Heart left ventricle (tissue), 16 donors: ENCODE results near the gene PDE9A. TPM values are rescaled to one million over a fixed set of nuclear protein-coding genes. Genes with fewer than 3 reads are reported as not detected.

Experiments used
- ATAC-seq, 4 donors: fragments of 200-7000 bp; cut with Tn5 transposase; one replicate each; pipeline ENCODE4 v1.9.1; 2020 to 2022; ENCODE audit warnings: moderate library complexity in 4 of 4, mild to moderate bottlenecking in 3 of 4, moderate number of reproducible peaks in 1 of 4
- DNase-seq, 5 donors: peaks; one replicate each; pipeline ENCODE4 v3.0.0-alpha.2; 2020
- H3K27ac ChIP-seq, 12 donors: fragments of 200-600 bp; sonication (generic) in 4 of 12; one replicate each; pipeline versions ENCODE4 v1.5.0 to v1.8.0; 2016 to 2022; ENCODE audit warnings: mild to moderate bottlenecking in 2 of 12
- H3K27me3 ChIP-seq, 9 donors: fragments of 200-600 bp; sonication (generic) in 2 of 9; one replicate each; pipeline versions ENCODE4 v1.5.1 to v1.8.0; 2016 to 2022; ENCODE audit warnings: mild to moderate bottlenecking in 3 of 9
- H3K36me3 ChIP-seq, 9 donors: fragments of 200-600 bp; sonication (generic) in 2 of 9; one replicate each; pipeline versions ENCODE4 v1.5.0 to v1.8.0; 2018 to 2022; ENCODE audit warnings: mild to moderate bottlenecking in 2 of 9
- H3K4me1 ChIP-seq, 12 donors: fragments of 200-600 bp; sonication (generic) in 4 of 12; one replicate each; pipeline versions ENCODE4 v1.5.0 to v1.8.0; 2016 to 2022; ENCODE audit warnings: mild to moderate bottlenecking in 3 of 12
- H3K4me3 ChIP-seq, 12 donors: fragments of 200-600 bp; sonication (generic) in 4 of 12; one replicate each; pipeline versions ENCODE4 v1.5.0 to v1.8.0; 2017 to 2022; ENCODE audit warnings: mild to moderate bottlenecking in 9 of 12, moderate library complexity in 4 of 12
- H3K9me3 ChIP-seq, 12 donors: fragments of 200-600 bp; sonication (generic) in 4 of 12; one replicate each; pipeline versions ENCODE4 v1.5.0 to v1.8.0; 2016 to 2022; ENCODE audit warnings: mild to moderate bottlenecking in 1 of 12
- POLR2A ChIP-seq, 2 donors: fragments of 450-650 bp; IDR thresholded peaks; one replicate each; pipeline ENCODE4 v1.6.1; 2017; ENCODE audit warnings: antibody characterized with exemption in 2 of 2, mild to moderate bottlenecking in 2 of 2, moderate library complexity in 2 of 2
- WGBS, 4 donors: extraction: QIAGEN DNeasy Blood & Tissue Kit in 2 of 4; methylation state at CpG; one replicate each; pipeline versions ENCODE4 v1.1.5 to v1.1.7; 2013 to 2018; 5-methylcytosine and 5-hydroxymethylcytosine counted together
- intact Hi-C, 10 donors: fragments of 100-400 bp; cut with DNase I; formaldehyde crosslinking; loops; one replicate each; pipeline versions ENCODE4 v1.11.1 to v1.14.2; 2022
- polyA plus RNA-seq, 2 donors: library from polyadenylated mRNA; stranded (reverse); fragments of 200-250 nt; gene quantifications; one replicate each; pipeline ENCODE4 v1.2.3, GENCODE V29; 2013
- total RNA-seq, 9 donors: library from RNA; depleted of rRNA in 2 of 9; stranded (reverse); fragments of >200 nt in 2 of 9; fragmentation: NEBNext Ultra II Directional in 3 of 9; extraction: Animal tissue kit (Norgen Biotek cat#: 25700) in 3 of 9; gene quantifications; one replicate each; pipeline versions ENCODE4 v1.1.0 to v1.2.4, GENCODE V29; 2016 to 2023
- TF ChIP-seq, protein P1 (sequence below), 12 donors: fragments of 200-600 bp; sonication (generic) in 4 of 12; IDR thresholded peaks; one replicate each; pipeline versions ENCODE4 v1.5.0 to v1.8.0; 2018 to 2022; ENCODE audit warnings: antibody characterized with exemption in 12 of 12, mild to moderate bottlenecking in 5 of 12
- donor health status: ischemic (EF 13 %, LVEDD 7.1; RV severe dilation, severe dysfunction).
- donor health status: healthy with polysubstance abuse.
- donor health status: DM: no; HTN: yes; CAD: no.
- donor health status: DM: no; HTN: no; CAD: no.
- donor health status: ischemic (EF 25% LVEDD 6.9; RV normal size, moderate dysfunction).
- donor health status: ischemic (EF 25% LVEDD 5.7; RV mildly dilated, moderate dysfunction).
- donor health status: healthy.
- donor health status: DM: yes; HTN: yes; CAD: no.
- donor health status: ischemic (EF 35%, LVEDD 5.7; RV mildly dilated, moderate dysfunction).
- donor health status: nonischemic (EF 11% LVEDD 7.7; RV severe dilation, severe dysfunction).
- donor health status: DM: yes; HTN: yes; CAD: no.
- donor health status: PGD.
- donor health status: ischemic (EF 29% LVEDD 5.4; RV normal size, mild dysfunction).
- donor health status: nonischemic (EF 23%, LVEDD 6.1; RV moderate dilation, normal function).

The PDE9A gene
- total and polyA plus RNA-seq, 11 donors, result 1.5 to 4.0 (median 3.1) TPM

GRCh38 chr21:42760951-42761751 lies 107.7 kb downstream of the PDE9A start:
- intact Hi-C loops, result no loop called here
- Histone ChIP-seq H3K27me3 (no peaks in the 10 kb centered on the region), H3K4me3 (no peak overlapping the region), H3K9me3 (no peaks in the 10 kb centered on the region), H3K36me3 (peaks cover 0 to 27% (median 3%) of the 10 kb centered on the region in 9 donors), H3K4me1 (peaks cover 0 to 9% (median 0%) of the 10 kb centered on the region in 12 donors), H3K27ac (no peak overlapping the region)
- WGBS, 4 donors, result 55 to 66% (median 62%) methylated on average over 10 to 21 of the region's 21 CpGs
- DNase-seq (peak in 1 of 5 donors; percentile 54), ATAC-seq (peak in 3 of 4 donors; percentile 51 to 70 (median 67))
- no peak for TF ChIP-seq POLR2A (IDR thresholded peaks at IDR 0.05)
- TF ChIP-seq, protein P1, sequence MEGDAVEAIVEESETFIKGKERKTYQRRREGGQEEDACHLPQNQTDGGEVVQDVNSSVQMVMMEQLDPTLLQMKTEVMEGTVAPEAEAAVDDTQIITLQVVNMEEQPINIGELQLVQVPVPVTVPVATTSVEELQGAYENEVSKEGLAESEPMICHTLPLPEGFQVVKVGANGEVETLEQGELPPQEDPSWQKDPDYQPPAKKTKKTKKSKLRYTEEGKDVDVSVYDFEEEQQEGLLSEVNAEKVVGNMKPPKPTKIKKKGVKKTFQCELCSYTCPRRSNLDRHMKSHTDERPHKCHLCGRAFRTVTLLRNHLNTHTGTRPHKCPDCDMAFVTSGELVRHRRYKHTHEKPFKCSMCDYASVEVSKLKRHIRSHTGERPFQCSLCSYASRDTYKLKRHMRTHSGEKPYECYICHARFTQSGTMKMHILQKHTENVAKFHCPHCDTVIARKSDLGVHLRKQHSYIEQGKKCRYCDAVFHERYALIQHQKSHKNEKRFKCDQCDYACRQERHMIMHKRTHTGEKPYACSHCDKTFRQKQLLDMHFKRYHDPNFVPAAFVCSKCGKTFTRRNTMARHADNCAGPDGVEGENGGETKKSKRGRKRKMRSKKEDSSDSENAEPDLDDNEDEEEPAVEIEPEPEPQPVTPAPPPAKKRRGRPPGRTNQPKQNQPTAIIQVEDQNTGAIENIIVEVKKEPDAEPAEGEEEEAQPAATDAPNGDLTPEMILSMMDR (IDR thresholded peaks at IDR 0.05), result no peak

DNA sequence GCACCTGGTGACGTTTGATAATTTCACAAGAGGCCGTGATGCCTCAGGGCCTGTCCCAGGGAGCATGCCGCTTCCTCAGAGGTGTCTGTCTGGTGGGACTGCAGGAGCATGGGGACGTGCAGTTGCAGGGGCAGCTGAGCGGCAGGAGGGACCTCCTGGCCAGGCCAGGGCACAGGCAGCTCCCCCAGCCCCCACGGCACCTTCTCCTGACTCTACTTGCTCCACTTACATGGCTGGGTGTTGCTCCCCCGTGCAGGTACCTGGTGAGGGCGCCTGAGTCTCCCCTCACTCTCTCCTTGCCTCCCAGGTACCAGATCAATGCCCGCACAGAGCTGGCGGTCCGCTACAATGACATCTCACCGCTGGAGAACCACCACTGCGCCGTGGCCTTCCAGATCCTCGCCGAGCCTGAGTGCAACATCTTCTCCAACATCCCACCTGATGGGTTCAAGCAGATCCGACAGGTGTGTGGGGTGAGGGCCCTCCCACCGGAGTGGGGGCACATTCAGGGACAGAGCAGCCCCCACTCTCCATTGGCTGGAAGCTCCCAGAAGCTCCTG lies 108.4 kb downstream of the PDE9A start:
- peaks cover 0 to 29% (median 3%) of the 10 kb centered on the region in 9 donors for H3K36me3 ChIP-seq
- intact Hi-C loops, result no loop called here
- H3K27me3 ChIP-seq, result no peaks in the 10 kb centered on the region
- H3K4me1 ChIP-seq, result peaks cover 0 to 9% (median 0%) of the 10 kb centered on the region in 12 donors
- H3K9me3 ChIP-seq, result no peaks in the 10 kb centered on the region
- WGBS, 4 donors, result 91 to 93% (median 92%) methylated on average over 16 to 18 of the region's 18 CpGs
- no peak for TF ChIP-seq POLR2A (IDR thresholded peaks at IDR 0.05)
- TF ChIP-seq, protein P1 (IDR thresholded peaks at IDR 0.05), result no peak
- H3K4me3 ChIP-seq, result no peak overlapping the region
- H3K27ac ChIP-seq, result no peak overlapping the region
- DNase-seq (peak in 2 of 5 donors; percentile 5 to 41), ATAC-seq (no peak)

GRCh38 chr21:42763581-42764442 lies 110.4 kb downstream of the PDE9A start:
- WGBS, 4 donors, result 94% methylated on average over 19 to 25 of the region's 25 CpGs
- DNase-seq, result peak in 2 of 5 donors; percentile 35 to 60
- Histone ChIP-seq H3K36me3 (peaks cover 0 to 37% (median 10%) of the 10 kb centered on the region in 9 donors), H3K4me3 (no peak overlapping the region), H3K4me1 (peaks cover 0 to 9% (median 0%) of the 10 kb centered on the region in 12 donors), H3K27me3 (no peaks in the 10 kb centered on the region), H3K9me3 (no peaks in the 10 kb centered on the region), H3K27ac (no peak overlapping the region)
- intact Hi-C loops, result no loop called here
- TF ChIP-seq, protein P1 (IDR thresholded peaks at IDR 0.05), result no peak
- TF ChIP-seq POLR2A (IDR thresholded peaks at IDR 0.05), result no peak
- ATAC-seq, result peak in 1 of 4 donors; percentile 9

- Histone ChIP-seq H3K27ac (no peak overlapping the region), H3K4me3 (no peak overlapping the region), H3K9me3 (no peaks in the 10 kb centered on the region), H3K36me3 (peaks cover 0 to 41% (median 11%) of the 10 kb centered on the region in 9 donors), H3K4me1 (peaks cover 0 to 9% (median 0%) of the 10 kb centered on the region in 12 donors), H3K27me3 (no peaks in the 10 kb centered on the region)
- no peak for TF ChIP-seq POLR2A (IDR thresholded peaks at IDR 0.05)
- TF ChIP-seq, protein P1 (IDR thresholded peaks at IDR 0.05), result no peak
- no peak for ATAC-seq
- WGBS, 4 donors, result 92 to 98% (median 97%) methylated on average over 9 of the region's 9 CpGs
- intact Hi-C loops, result no loop called here
- peak in 1 of 5 donors; percentile 16 for DNase-seq
These were observed 111.0 kb downstream of the PDE9A start for GRCh38 chr21:42764443-42764760.
